Neural cell (in vitro differentiated cells): ENCODE measurements around the gene SGPP2. TPM values are rescaled to one million over a fixed set of nuclear protein-coding genes. Genes with fewer than 3 reads are reported as not detected.
"Not testable (repeated sequence)": the region's sequence is repeated elsewhere in the genome, so short reads cannot be mapped to it uniquely, and the experiment has no call there.

Source experiments
- H2AFZ ChIP-seq: fragments of 200-600, 300-800 bp; sonication (generic), shearing (Covaris generic); 2 replicates; pipeline ENCODE4 v1.6.0; 2014; ENCODE audit warnings: low read depth, mild to moderate bottlenecking, antibody characterized with exemption, low read length, moderate library complexity
- H3F3A ChIP-seq: fragments of 200-600 bp; shearing (Covaris generic); 2 replicates; pipeline ENCODE4 v1.6.1; 2016; ENCODE audit warnings: mild to moderate bottlenecking, moderate library complexity, mixed read lengths, antibody characterized with exemption, low read length; ENCODE audit not compliant: insufficient read depth, poor library complexity, severe bottlenecking
- H3K27ac ChIP-seq: fragments of 200-600, 300-800 bp; sonication (generic), shearing (Covaris generic); 2 replicates; pipeline ENCODE4 v1.5.1; 2014; ENCODE audit warnings: mild to moderate bottlenecking, low read length, moderate library complexity
- H3K27me3 ChIP-seq: fragments of 300-800, 200-600 bp; sonication (generic), shearing (Covaris generic); 2 replicates; pipeline ENCODE4 v1.6.0; 2014; ENCODE audit warnings: mild to moderate bottlenecking, low read depth, low read length, moderate library complexity; ENCODE audit not compliant: insufficient read depth
- H3K36me3 ChIP-seq: fragments of 300-800, 200-600 bp; sonication (generic), shearing (Covaris generic); 2 replicates; pipeline ENCODE4 v1.5.1; 2014; ENCODE audit warnings: mild to moderate bottlenecking, antibody characterized with exemption, low read length, moderate library complexity; ENCODE audit not compliant: insufficient read depth
- H3K4me2 ChIP-seq: fragments of 300-800, 200-600 bp; sonication (generic), shearing (Covaris generic); 2 replicates; pipeline ENCODE4 v1.6.0; 2014; ENCODE audit warnings: mild to moderate bottlenecking, low read length
- H3K4me3 ChIP-seq: fragments of 300-800, 200-600 bp; sonication (generic), shearing (Covaris generic); 2 replicates; pipeline ENCODE4 v1.5.1; 2014; ENCODE audit warnings: mild to moderate bottlenecking, low read length, moderate library complexity
- H3K79me2 ChIP-seq: fragments of 200-600 bp; shearing (Covaris generic); replicated peaks from 2 replicates; pipeline ENCODE4 v1.6.0; 2014; ENCODE audit warnings: mild to moderate bottlenecking, low read length, moderate library complexity; ENCODE audit not compliant: insufficient read depth
- H3K9ac ChIP-seq: fragments of 300-800, 200-600 bp; sonication (generic), shearing (Covaris generic); 2 replicates; pipeline ENCODE4 v1.6.1; 2016; ENCODE audit warnings: mild to moderate bottlenecking, low read length, mixed read lengths
- H3K9me2 ChIP-seq: fragments of 200-600 bp; shearing (Covaris generic); 2 replicates; pipeline ENCODE4 v1.6.1; 2016; ENCODE audit warnings: mild to moderate bottlenecking, low read length, mixed read lengths; ENCODE audit not compliant: insufficient read depth
- H3K9me3 ChIP-seq: fragments of 200-600, 300-800 bp; sonication (generic), shearing (Covaris generic); 2 replicates; pipeline ENCODE4 v1.6.1; 2016; ENCODE audit warnings: mild to moderate bottlenecking, mixed run types, low read length, moderate library complexity, mixed read lengths
- H4K20me1 ChIP-seq: fragments of 200-600 bp; shearing (Covaris generic); 2 replicates; pipeline ENCODE4 v1.6.1; 2016; ENCODE audit warnings: mild to moderate bottlenecking, mixed run types; ENCODE audit not compliant: insufficient read depth
- CTCF ChIP-seq: fragments of 450-650 bp; IDR thresholded peaks from 2 replicates; pipeline ENCODE4 v1.5.1; 2014; ENCODE audit warnings: antibody characterized with exemption, mild to moderate bottlenecking, moderate library complexity; ENCODE audit not compliant: poor library complexity, severe bottlenecking
- EP300 ChIP-seq: fragments of 450-650 bp; conservative IDR thresholded peaks from 2 replicates; pipeline ENCODE4 v1.6.1; 2014; ENCODE audit warnings: antibody characterized with exemption, mild to moderate bottlenecking, moderate library complexity; ENCODE audit not compliant: poor library complexity, severe bottlenecking
- EZH2 ChIP-seq: fragments of 200-600, 300-800 bp; shearing (Covaris generic), sonication (generic); IDR thresholded peaks from 2 replicates; pipeline ENCODE4 v1.6.1; 2014; ENCODE audit warnings: antibody characterized with exemption, low read length, borderline replicate concordance, mild to moderate bottlenecking; ENCODE audit not compliant: insufficient read depth, poor library complexity, severe bottlenecking
- MXI1 ChIP-seq: fragments of 450-650 bp; conservative IDR thresholded peaks from 2 replicates; pipeline ENCODE4 v1.6.1; 2014; ENCODE audit warnings: antibody characterized with exemption, mild to moderate bottlenecking; ENCODE audit not compliant: poor library complexity, severe bottlenecking
- POLR2AphosphoS5 ChIP-seq: IDR thresholded peaks from 2 replicates; pipeline ENCODE4 v1.6.1; 2012
- RAD21 ChIP-seq: fragments of 450-650 bp; conservative IDR thresholded peaks from 2 replicates; pipeline ENCODE4 v1.6.1; 2014; ENCODE audit warnings: antibody characterized with exemption, mild to moderate bottlenecking, moderate library complexity
- REST ChIP-seq: IDR thresholded peaks from 2 replicates; pipeline ENCODE4 v1.6.1; 2012; ENCODE audit warnings: borderline replicate concordance
- SMC3 ChIP-seq: fragments of 450-650 bp; conservative IDR thresholded peaks from 2 replicates; pipeline ENCODE4 v1.6.1; 2014; ENCODE audit warnings: antibody characterized with exemption, mild to moderate bottlenecking, moderate library complexity; ENCODE audit not compliant: poor library complexity
- TAF1 ChIP-seq: IDR thresholded peaks from 2 replicates; pipeline ENCODE4 v1.6.1; 2012; ENCODE audit warnings: low read depth
- polyA plus RNA-seq: library from polyadenylated mRNA; depleted of rRNA; stranded (reverse); fragments of >200 nt; gene quantifications from 2 replicates; pipeline ENCODE4 v1.2.3, GENCODE V29; 2014

Gene SGPP2
- polyA plus RNA-seq, 1 donor from 2014 or later = 0.38 TPM

GRCh38 chr2:222410534-222410933 lies 13.8 kb upstream of the SGPP2 start:
- no peaks in the 10 kb centered on the region for H3K9me2 ChIP-seq
- no peak for TF ChIP-seq SMC3
- TF ChIP-seq EP300 = no peak
- TF ChIP-seq REST = no peak
- no peak for TF ChIP-seq RAD21
- TF ChIP-seq EZH2 = no peak
- no peak for TF ChIP-seq CTCF
- no peak for TF ChIP-seq TAF1

GRCh38 chr2:222412334-222412733 lies 12.0 kb upstream of the SGPP2 start:
- H3K9me3 ChIP-seq, H3K27me3 ChIP-seq, H3K9ac ChIP-seq, H3K4me3 ChIP-seq, H3K79me2 ChIP-seq, H3K27ac ChIP-seq, H3K4me2 ChIP-seq, H3K36me3 ChIP-seq, H2AFZ ChIP-seq, H3F3A ChIP-seq, H3K9me2 ChIP-seq, H4K20me1 ChIP-seq: not testable (repeated sequence)

More at GRCh38 chr2:222410534-222410933, 13.8 kb upstream of the SGPP2 start:
- Histone ChIP-seq H3F3A (no peaks in the 10 kb centered on the region), H3K9me3 (no peaks in the 10 kb centered on the region), H3K79me2 (no peaks in the 10 kb centered on the region), H2AFZ (no peak overlapping the region), H3K4me3 (no peak overlapping the region), H3K9ac (no peak overlapping the region), H3K27me3 (no peaks in the 10 kb centered on the region), H3K27ac (no peak overlapping the region), H3K4me2 (no peak overlapping the region), H3K36me3 (no peaks in the 10 kb centered on the region), H4K20me1 (no peaks in the 10 kb centered on the region)

GRCh38 chr2:222413295-222413911 lies 10.9 kb upstream of the SGPP2 start:
- H2AFZ ChIP-seq = no peak overlapping the region
- H3K4me3 ChIP-seq = no peak overlapping the region
- no peak overlapping the region for H3K9ac ChIP-seq
- no peak overlapping the region for H3K27ac ChIP-seq
- no peaks in the 10 kb centered on the region for H4K20me1 ChIP-seq
- no peaks in the 10 kb centered on the region for H3K36me3 ChIP-seq
- no peaks in the 10 kb centered on the region for H3K9me2 ChIP-seq
- no peaks in the 10 kb centered on the region for H3K9me3 ChIP-seq
- H3K79me2 ChIP-seq = no peaks in the 10 kb centered on the region
- H3K4me2 ChIP-seq = no peak overlapping the region
- no peaks in the 10 kb centered on the region for H3F3A ChIP-seq
- H3K27me3 ChIP-seq = no peaks in the 10 kb centered on the region
- TF ChIP-seq RAD21 (no peak), SMC3 (no peak), TAF1 (no peak), REST (no peak), CTCF (no peak), EZH2 (no peak), EP300 (no peak), MXI1 (no peak), POLR2AphosphoS5 (no peak)
